Omental fat pad (tissue), 4 donors: Measurements from ENCODE around the gene GPR37L1. TPM values are rescaled to one million over a fixed set of nuclear protein-coding genes. Genes with fewer than 3 reads are reported as not detected.

ENCODE experiments used
- ATAC-seq: fragments of 150-250 bp; one replicate; pipeline ENCODE4 v1.9.1; 2016; ENCODE audit warnings: mild to moderate bottlenecking, moderate library complexity; ENCODE audit not compliant: low FRiP score
- DNase-seq: peaks from one replicate; pipeline ENCODE4 v3.0.0-alpha.2; 2019; ENCODE audit warnings: low spot score
- CTCF ChIP-seq, 3 donors: fragments of 450-650 bp; IDR thresholded peaks; one replicate each; pipeline ENCODE4 v1.5.1; 2016 to 2017; ENCODE audit warnings: antibody characterized with exemption in 3 of 3, mild to moderate bottlenecking in 3 of 3, moderate library complexity in 2 of 3
- total RNA-seq, 4 donors: library from RNA; depleted of rRNA; stranded (reverse); fragments of >200 nt; gene quantifications; one replicate each; pipeline ENCODE4 v1.1.0, GENCODE V29; 2016

Gene GPR37L1
- total RNA-seq, 4 donors from 2014 or later = 0.16 TPM; not detected in 3

GRCh38 chr1:202123336-202123813, 658 bp downstream of the GPR37L1 start:
- no peak for DNase-seq
- no peak for TF ChIP-seq CTCF (IDR thresholded peaks at IDR 0.05)
- no peak for ATAC-seq

- TF ChIP-seq CTCF (IDR thresholded peaks at IDR 0.05) = no peak
- DNase-seq (no peak), ATAC-seq (no peak)
These were observed 1.4 kb downstream of the GPR37L1 start for GRCh38 chr1:202124142-202124541.

GRCh38 chr1:202125611-202126010, 2.9 kb downstream of the GPR37L1 start:
- DNase-seq (no peak), ATAC-seq (no peak)
- no peak for TF ChIP-seq CTCF (IDR thresholded peaks at IDR 0.05)

- no peak for ATAC-seq
- TF ChIP-seq CTCF (IDR thresholded peaks at IDR 0.05) = no peak
- no peak for DNase-seq
These were observed 3.7 kb downstream of the GPR37L1 start for GRCh38 chr1:202126426-202126825.

GRCh38 chr1:202127061-202127460, 4.3 kb downstream of the GPR37L1 start:
- no peak for DNase-seq
- no peak for TF ChIP-seq CTCF (IDR thresholded peaks at IDR 0.05)
- ATAC-seq = no peak

GRCh38 chr1:202127836-202128622, 5.3 kb downstream of the GPR37L1 start:
- ATAC-seq = no peak
- TF ChIP-seq CTCF (IDR thresholded peaks at IDR 0.05) = no peak

More at GRCh38 chr1:202127836-202128622, 5.3 kb downstream of the GPR37L1 start:
- no peak for DNase-seq
